Esophagus squamous epithelium (tissue), 5 donors: Measurements from ENCODE around the gene TSLP. TPM values are rescaled to one million over a fixed set of nuclear protein-coding genes. Genes with fewer than 3 reads are reported as not detected.

Experiments used
- DNase-seq: peaks from one replicate; lab custom pipeline; 2025; lab: John Stamatoyannopoulos, UW
- H3K27ac ChIP-seq, 4 donors: fragments of 200-600 bp; sonication (generic); one replicate each; pipeline ENCODE4 v1.5.1; 2016 to 2019; ENCODE audit warnings: mild to moderate bottlenecking in 1 of 4
- H3K27me3 ChIP-seq, 4 donors: fragments of 200-600 bp; sonication (generic); 1 replicate in 3 of 4; 2 replicates in 1 of 4; pipeline versions ENCODE4 v1.5.1 to v1.6.0; 2017 to 2021; ENCODE audit warnings: antibody characterized with exemption in 1 of 4
- H3K36me3 ChIP-seq, 3 donors: fragments of 200-600 bp; sonication (generic); one replicate each; pipeline ENCODE4 v1.5.1; 2016 to 2019
- H3K4me1 ChIP-seq, 3 donors: fragments of 200-600 bp; sonication (generic); one replicate each; pipeline ENCODE4 v1.5.1; 2017 to 2019
- H3K4me3 ChIP-seq, 4 donors: fragments of 200-600 bp; sonication (generic); 1 replicate in 3 of 4; 2 replicates in 1 of 4; pipeline ENCODE4 v1.5.1; 2016 to 2019; ENCODE audit warnings: mild to moderate bottlenecking in 2 of 4, moderate library complexity in 1 of 4
- H3K9me3 ChIP-seq, 3 donors: fragments of 200-600 bp; sonication (generic); one replicate each; pipeline ENCODE4 v1.5.1; 2016 to 2019
- POLR2A ChIP-seq, 4 donors: fragments of 450-650 bp; IDR thresholded peaks; one replicate each; pipeline ENCODE4 v1.6.1; 2017; ENCODE audit warnings: antibody characterized with exemption in 4 of 4, mild to moderate bottlenecking in 4 of 4, moderate library complexity in 3 of 4
- WGBS, 2 donors: methylation state at CpG; one replicate each; pipeline ENCODE4 v1.1.5; 2018; 5-methylcytosine and 5-hydroxymethylcytosine counted together
- intact Hi-C: fragments of 100-400 bp; cut with DNase I; formaldehyde crosslinking; loops from one replicate; pipeline ENCODE4 v1.15.0; 2022
- total RNA-seq, 4 donors: library from RNA; depleted of rRNA; stranded (reverse); fragments of >200 nt; gene quantifications; one replicate each; pipeline ENCODE4 v1.1.0, GENCODE V29; 2016
- TF ChIP-seq, protein P1 (sequence below), 6 experiments: fragments of 450-650 bp in 4 of 6; fragments of 200-600 bp in 2 of 6; sonication (generic) in 2 of 6; IDR thresholded peaks; one replicate each; pipeline ENCODE4 v1.5.1; 2016 to 2019; ENCODE audit warnings: antibody characterized with exemption in 6 of 6, mild to moderate bottlenecking in 4 of 6, moderate library complexity in 4 of 6
- donor health status: DM: yes; HTN: yes; CAD: no.

Gene TSLP
- total RNA-seq, 4 donors from 2014 or later, result 0.27 to 4.2 (median 1.6) TPM

- Histone ChIP-seq H3K27ac (no peak overlapping the region), H3K27me3 (no peaks in the 10 kb centered on the region), H3K9me3 (no peaks in the 10 kb centered on the region), H3K36me3 (no peaks in the 10 kb centered on the region), H3K4me3 (no peak overlapping the region), H3K4me1 (no peaks in the 10 kb centered on the region)
- DNase-seq, result no peak
- intact Hi-C loops, result no loop called here
- 100% methylated on average over 1 to 2 of the region's 2 CpGs for WGBS, 2 donors
- TF ChIP-seq, protein P1, sequence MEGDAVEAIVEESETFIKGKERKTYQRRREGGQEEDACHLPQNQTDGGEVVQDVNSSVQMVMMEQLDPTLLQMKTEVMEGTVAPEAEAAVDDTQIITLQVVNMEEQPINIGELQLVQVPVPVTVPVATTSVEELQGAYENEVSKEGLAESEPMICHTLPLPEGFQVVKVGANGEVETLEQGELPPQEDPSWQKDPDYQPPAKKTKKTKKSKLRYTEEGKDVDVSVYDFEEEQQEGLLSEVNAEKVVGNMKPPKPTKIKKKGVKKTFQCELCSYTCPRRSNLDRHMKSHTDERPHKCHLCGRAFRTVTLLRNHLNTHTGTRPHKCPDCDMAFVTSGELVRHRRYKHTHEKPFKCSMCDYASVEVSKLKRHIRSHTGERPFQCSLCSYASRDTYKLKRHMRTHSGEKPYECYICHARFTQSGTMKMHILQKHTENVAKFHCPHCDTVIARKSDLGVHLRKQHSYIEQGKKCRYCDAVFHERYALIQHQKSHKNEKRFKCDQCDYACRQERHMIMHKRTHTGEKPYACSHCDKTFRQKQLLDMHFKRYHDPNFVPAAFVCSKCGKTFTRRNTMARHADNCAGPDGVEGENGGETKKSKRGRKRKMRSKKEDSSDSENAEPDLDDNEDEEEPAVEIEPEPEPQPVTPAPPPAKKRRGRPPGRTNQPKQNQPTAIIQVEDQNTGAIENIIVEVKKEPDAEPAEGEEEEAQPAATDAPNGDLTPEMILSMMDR (IDR thresholded peaks at IDR 0.05), result no peak
- no peak for TF ChIP-seq POLR2A (IDR thresholded peaks at IDR 0.05)
These were observed 11.3 kb upstream of the TSLP start for GRCh38 chr5:111060169-111060568.

GRCh38 chr5:111061618-111062017 lies 9.9 kb upstream of the TSLP start:
- TF ChIP-seq, protein P1 (IDR thresholded peaks at IDR 0.05), result no peak
- TF ChIP-seq POLR2A (IDR thresholded peaks at IDR 0.05), result no peak
- H3K4me1 ChIP-seq, result peaks cover 0 to 13% (median 10%) of the 10 kb centered on the region in 3 donors
- H3K27ac ChIP-seq, result no peak overlapping the region
- no peaks in the 10 kb centered on the region for H3K27me3 ChIP-seq
- H3K36me3 ChIP-seq, result no peaks in the 10 kb centered on the region
- intact Hi-C loops, result no loop called here
- H3K9me3 ChIP-seq, result no peaks in the 10 kb centered on the region
- DNase-seq, result no peak
- no peak overlapping the region for H3K4me3 ChIP-seq

DNA sequence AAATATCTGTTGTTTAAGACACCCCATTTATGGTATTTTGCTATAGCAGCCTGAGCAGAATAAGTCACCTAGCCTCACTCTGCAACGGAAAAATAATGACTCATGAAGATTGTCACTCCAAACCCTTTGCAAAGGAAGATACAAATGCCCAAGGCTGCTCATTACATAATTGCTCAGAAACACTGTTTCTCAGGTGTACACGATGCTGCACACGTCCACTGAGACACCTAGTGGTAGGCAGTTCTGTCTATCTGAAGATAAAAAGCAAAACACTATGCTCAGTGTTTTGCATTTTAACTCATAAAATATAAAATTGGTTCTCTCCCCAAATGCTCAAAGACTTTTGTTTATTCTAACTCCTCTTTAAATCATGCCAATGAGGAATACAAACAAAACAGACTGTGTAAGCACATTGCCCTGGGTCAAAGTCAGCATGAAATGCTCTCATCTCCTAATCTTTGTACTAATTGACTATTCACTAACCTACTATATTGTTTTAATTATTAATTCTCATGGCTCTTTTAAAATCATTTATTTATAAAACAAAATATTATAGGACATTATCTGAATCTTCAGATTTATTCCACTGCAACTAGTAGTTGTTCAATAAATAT lies 7.7 kb upstream of the TSLP start:
- no peak overlapping the region for H3K4me3 ChIP-seq
- intact Hi-C loops, result no loop called here
- H3K9me3 ChIP-seq, result no peaks in the 10 kb centered on the region
- no peak for TF ChIP-seq POLR2A (IDR thresholded peaks at IDR 0.05)
- TF ChIP-seq, protein P1 (IDR thresholded peaks at IDR 0.05), result peak; percentile 18 to 76 (median 47)
- no peaks in the 10 kb centered on the region for H3K36me3 ChIP-seq
- DNase-seq, result no peak
- 17 to 22% methylated on average over 3 of the region's 3 CpGs for WGBS, 2 donors
- H3K4me1 ChIP-seq, result peaks cover 0 to 16% (median 10%) of the 10 kb centered on the region in 3 donors
- H3K27ac ChIP-seq, result no peak overlapping the region
- peaks cover 0 to 7% (median 0%) of the 10 kb centered on the region in 4 donors for H3K27me3 ChIP-seq

DNA sequence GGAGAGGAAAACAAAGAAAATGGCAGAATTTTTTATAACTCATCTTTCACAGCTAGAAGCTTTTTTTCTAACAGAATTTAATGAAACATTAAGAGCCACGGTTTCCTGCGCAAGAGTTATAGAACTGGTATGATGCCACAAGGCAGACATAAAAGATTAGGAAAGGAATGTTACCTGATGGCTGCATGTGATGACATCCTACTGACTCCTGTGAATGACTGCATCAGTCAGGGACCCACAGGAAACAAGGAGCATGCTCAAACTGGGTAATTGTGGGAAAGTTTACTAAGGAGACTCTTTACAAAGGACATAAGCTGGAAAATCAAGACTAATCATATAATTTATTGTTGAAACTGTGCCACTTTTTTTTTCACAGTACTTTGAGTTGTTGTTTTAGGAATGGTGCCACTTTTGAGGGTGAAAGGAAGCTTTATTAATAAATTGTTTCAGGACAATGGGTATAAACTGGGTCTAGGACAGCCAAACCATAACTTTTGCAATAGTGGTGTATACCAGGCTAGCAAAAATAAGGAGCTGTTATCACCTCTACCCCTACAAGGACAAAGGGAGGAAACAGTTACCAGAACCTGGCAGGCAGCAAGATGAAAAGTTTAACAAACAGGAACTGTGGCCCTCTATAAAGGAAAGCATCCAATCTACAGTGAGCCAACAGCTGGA lies 5.1 kb upstream of the TSLP start:
- DNase-seq, result no peak
- TF ChIP-seq, protein P1 (IDR thresholded peaks at IDR 0.05), result no peak
- TF ChIP-seq POLR2A (IDR thresholded peaks at IDR 0.05), result no peak
- Histone ChIP-seq H3K27me3 (peaks cover 0 to 25% (median 0%) of the 10 kb centered on the region in 4 donors), H3K4me3 (no peak overlapping the region), H3K4me1 (peaks cover 0 to 16% (median 10%) of the 10 kb centered on the region in 3 donors), H3K27ac (peak overlapping the region in 1 of 4 donors; percentile 30), H3K9me3 (no peaks in the 10 kb centered on the region), H3K36me3 (no peaks in the 10 kb centered on the region)
- WGBS, 2 donors, result 24 to 53% methylated on average over 2 of the region's 2 CpGs
- intact Hi-C loops, result no loop called here

GRCh38 chr5:111068213-111068612 lies 3.3 kb upstream of the TSLP start:
- no peak overlapping the region for H3K4me3 ChIP-seq
- H3K27ac ChIP-seq, result no peak overlapping the region
- peaks cover 0 to 18% (median 16%) of the 10 kb centered on the region in 3 donors for H3K4me1 ChIP-seq
- H3K27me3 ChIP-seq, result peaks cover 0 to 25% (median 0%) of the 10 kb centered on the region in 4 donors
- DNase-seq, result no peak
- no peak for TF ChIP-seq POLR2A (IDR thresholded peaks at IDR 0.05)
- TF ChIP-seq, protein P1 (IDR thresholded peaks at IDR 0.05), result no peak
- no peaks in the 10 kb centered on the region for H3K9me3 ChIP-seq
- intact Hi-C loops, result no loop called here
- 73 to 85% methylated on average over 2 of the region's 2 CpGs for WGBS, 2 donors
- H3K36me3 ChIP-seq, result no peaks in the 10 kb centered on the region
